HG03025 (cell line): ENCODE data around the gene TMEFF1.
"Not testable (repeated sequence)": the region's sequence is repeated elsewhere in the genome, so short reads cannot be mapped to it uniquely, and the experiment has no call there.

Source experiments
- ATAC-seq: cut with Tn5 transposase; IDR thresholded peaks from one replicate; pipeline ENCODE4 v1.9.1; 2021; ENCODE audit warnings: mild to moderate bottlenecking, moderate library complexity; ENCODE audit not compliant: unreplicated experiment, low FRiP score

TMEFF1 gene

GRCh38 chr9:100486479-100487176, 13.7 kb downstream of the TMEFF1 start:
- ATAC-seq: no peak

GRCh38 chr9:100488177-100488576, 15.2 kb downstream of the TMEFF1 start:
- ATAC-seq: no peak

GRCh38 chr9:100489836-100490235, 16.9 kb downstream of the TMEFF1 start:
- no peak for ATAC-seq

- ATAC-seq: no peak
Measured at GRCh38 chr9:100492952-100493351, 20.0 kb downstream of the TMEFF1 start.

GRCh38 chr9:100498592-100498991, 25.6 kb downstream of the TMEFF1 start:
- ATAC-seq: no peak

GRCh38 chr9:100499460-100499859, 26.5 kb downstream of the TMEFF1 start:
- no peak for ATAC-seq

GRCh38 chr9:100499866-100500265, 26.9 kb downstream of the TMEFF1 start:
- no peak for ATAC-seq

- no peak for ATAC-seq
Measured at GRCh38 chr9:100505564-100506159, 32.7 kb downstream of the TMEFF1 start.

GRCh38 chr9:100507350-100507749, 34.4 kb downstream of the TMEFF1 start:
- ATAC-seq: not testable (repeated sequence)

GRCh38 chr9:100511205-100511604, 38.3 kb downstream of the TMEFF1 start:
- no peak for ATAC-seq

- ATAC-seq: no peak
Measured at GRCh38 chr9:100515578-100516494, 42.9 kb downstream of the TMEFF1 start.

GRCh38 chr9:100521282-100521681, 48.3 kb downstream of the TMEFF1 start:
- peak; percentile 79 for ATAC-seq

GRCh38 chr9:100525563-100525962, 52.6 kb downstream of the TMEFF1 start:
- ATAC-seq: no peak

GRCh38 chr9:100527180-100527794, 54.3 kb downstream of the TMEFF1 start:
- ATAC-seq: not testable (repeated sequence)

GRCh38 chr9:100534401-100534800, 61.5 kb downstream of the TMEFF1 start:
- ATAC-seq: no peak

- ATAC-seq: no peak
Measured at GRCh38 chr9:100540327-100540726, 67.4 kb downstream of the TMEFF1 start.

GRCh38 chr9:100549048-100549447, 76.1 kb downstream of the TMEFF1 start:
- ATAC-seq: no peak

GRCh38 chr9:100554935-100555401, 82.0 kb downstream of the TMEFF1 start:
- peak; percentile 28 for ATAC-seq

GRCh38 chr9:100555471-100555870, 82.5 kb downstream of the TMEFF1 start:
- peak; percentile 77 for ATAC-seq

GRCh38 chr9:100557053-100557452, 84.1 kb downstream of the TMEFF1 start:
- no peak for ATAC-seq

- no peak for ATAC-seq
Measured at GRCh38 chr9:100561256-100561655, 88.3 kb downstream of the TMEFF1 start.
